Smooth muscle cell (in vitro differentiated cells): Measurements from ENCODE around the gene ZFAND3. TPM values are rescaled to one million over a fixed set of nuclear protein-coding genes. Genes with fewer than 3 reads are reported as not detected.

Experiments
- DNase-seq: peaks from one replicate; lab custom pipeline; 2025; ENCODE audit not compliant: unreplicated experiment; lab: John Stamatoyannopoulos, UW
- H2AFZ ChIP-seq: fragments of 200-600 bp; sonication (generic); 2 replicates; pipeline ENCODE4 v1.6.0; 2016; ENCODE audit warnings: antibody characterized with exemption, low read depth, mild to moderate bottlenecking
- H3F3A ChIP-seq: fragments of 200-600 bp; sonication (generic); 2 replicates; pipeline ENCODE4 v1.6.0; 2017; ENCODE audit warnings: antibody characterized with exemption, low read depth
- H3K27ac ChIP-seq: fragments of 200-600 bp; sonication (generic); 2 replicates; pipeline ENCODE4 v1.5.1; 2016; ENCODE audit warnings: low read depth, mild to moderate bottlenecking
- H3K27me3 ChIP-seq: fragments of 200-600 bp; sonication (generic); 2 replicates; pipeline ENCODE4 v1.6.1; 2016; ENCODE audit warnings: low read depth, mild to moderate bottlenecking
- H3K36me3 ChIP-seq: fragments of 200-600 bp; sonication (generic); 2 replicates; pipeline ENCODE4 v1.5.1; 2016; ENCODE audit warnings: low read depth
- H3K4me1 ChIP-seq: fragments of 200-600 bp; sonication (generic); 2 replicates; pipeline ENCODE4 v1.5.1; 2016; ENCODE audit warnings: low read depth
- H3K4me2 ChIP-seq: fragments of 200-600 bp; sonication (generic); 2 replicates; pipeline ENCODE4 v1.6.0; 2016; ENCODE audit warnings: mild to moderate bottlenecking
- H3K4me3 ChIP-seq: fragments of 200-600 bp; sonication (generic); 2 replicates; pipeline ENCODE4 v1.5.1; 2016; ENCODE audit warnings: mild to moderate bottlenecking
- H3K79me2 ChIP-seq: fragments of 200-600 bp; sonication (generic); 2 replicates; pipeline ENCODE4 v1.6.0; 2016; ENCODE audit warnings: low read depth, mild to moderate bottlenecking
- H3K9ac ChIP-seq: fragments of 200-600 bp; sonication (generic); 2 replicates; pipeline ENCODE4 v1.6.0; 2016; ENCODE audit warnings: low read depth
- H3K9me3 ChIP-seq: fragments of 200-600 bp; sonication (generic); replicated peaks from 2 replicates; pipeline ENCODE4 v1.5.1; 2016; ENCODE audit warnings: low read depth
- H4K20me1 ChIP-seq: fragments of 200-600 bp; sonication (generic); 2 replicates; pipeline ENCODE4 v1.6.0; 2016; ENCODE audit warnings: low read depth
- CTCF ChIP-seq: fragments of 200-600 bp; sonication (generic); IDR thresholded peaks from 2 replicates; pipeline ENCODE4 v1.5.1; 2017; ENCODE audit warnings: borderline replicate concordance, mild to moderate bottlenecking, antibody characterized with exemption; ENCODE audit not compliant: insufficient read depth, poor library complexity, severe bottlenecking
- WGBS: methylation state at CpG from one replicate; pipeline ENCODE4 v1.1.7; 2016; ENCODE audit warnings: low lambda C conversion rate; 5-methylcytosine and 5-hydroxymethylcytosine counted together
- polyA plus RNA-seq: library from polyadenylated mRNA; unstranded; fragments of >200 nt; fragmentation: Nextera tagmentation; extraction: Ambion mirVana; gene quantifications from 2 replicates; pipeline ENCODE4 v1.2.1, GENCODE V29; 2016
- total RNA-seq: library from RNA; depleted of rRNA; stranded (reverse); fragments of >200 nt; gene quantifications from 2 replicates; pipeline ENCODE4 v1.2.3, GENCODE V29; 2014

Gene ZFAND3
- total and polyA plus RNA-seq, 2 experiments from 2014 or later = 27.6 to 40.5 TPM

- H3K4me2 ChIP-seq = peak overlapping the region; percentile 39
- H3K79me2 ChIP-seq = peaks cover 59% of the 10 kb centered on the region
- peak overlapping the region; percentile 88 for H3K27ac ChIP-seq
- no peaks in the 10 kb centered on the region for H3K36me3 ChIP-seq
- DNase-seq = no peak
- H3K9me3 ChIP-seq = no peaks in the 10 kb centered on the region
- H3K27me3 ChIP-seq = no peaks in the 10 kb centered on the region
- no peak overlapping the region for H2AFZ ChIP-seq
- H4K20me1 ChIP-seq = peaks cover 98% of the 10 kb centered on the region
- no peak for TF ChIP-seq CTCF
- no peak overlapping the region for H3K4me3 ChIP-seq
- peak overlapping the region; percentile 25 for H3K9ac ChIP-seq
- H3F3A ChIP-seq = peaks cover 17% of the 10 kb centered on the region
- H3K4me1 ChIP-seq = peaks cover 6% of the 10 kb centered on the region
Measured at GRCh38 chr6:38131527-38131965, 312.0 kb downstream of the ZFAND3 start.

- H3K9me3 ChIP-seq = no peaks in the 10 kb centered on the region
- H3K9ac ChIP-seq = no peak overlapping the region
- H3K27me3 ChIP-seq = no peaks in the 10 kb centered on the region
- 74% methylated on average over 7 of the region's 7 CpGs for whole genome bisulfite sequencing
- H3K4me1 ChIP-seq = peaks cover 19% of the 10 kb centered on the region
- no peak overlapping the region for H3K4me3 ChIP-seq
- no peak for DNase-seq
- no peak overlapping the region for H3K4me2 ChIP-seq
- no peaks in the 10 kb centered on the region for H3K36me3 ChIP-seq
- no peak for TF ChIP-seq CTCF
- peak overlapping the region; percentile 31 for H3K27ac ChIP-seq
- H4K20me1 ChIP-seq = peaks cover 100% of the 10 kb centered on the region
- H3K79me2 ChIP-seq = peaks cover 36% of the 10 kb centered on the region
- peaks cover 17% of the 10 kb centered on the region for H3F3A ChIP-seq
- H2AFZ ChIP-seq = no peak overlapping the region
Measured at GRCh38 chr6:38133932-38134703, 314.6 kb downstream of the ZFAND3 start.

GRCh38 chr6:38134704-38135088, 315.2 kb downstream of the ZFAND3 start:
- TF ChIP-seq CTCF = no peak
- H2AFZ ChIP-seq = no peak overlapping the region
- peak overlapping the region; percentile 31 for H3K27ac ChIP-seq
- H3K27me3 ChIP-seq = no peaks in the 10 kb centered on the region
- no peak overlapping the region for H3K4me2 ChIP-seq
- H3K4me1 ChIP-seq = peaks cover 19% of the 10 kb centered on the region
- no peaks in the 10 kb centered on the region for H3K9me3 ChIP-seq
- no peaks in the 10 kb centered on the region for H3K36me3 ChIP-seq
- no peak overlapping the region for H3K9ac ChIP-seq
- no peak for DNase-seq
- H3K4me3 ChIP-seq = no peak overlapping the region
- H4K20me1 ChIP-seq = peaks cover 100% of the 10 kb centered on the region
- 94% methylated on average over 4 of the region's 4 CpGs for WGBS
- peaks cover 32% of the 10 kb centered on the region for H3K79me2 ChIP-seq
- peaks cover 17% of the 10 kb centered on the region for H3F3A ChIP-seq

- peaks cover 19% of the 10 kb centered on the region for H3K4me1 ChIP-seq
- no peaks in the 10 kb centered on the region for H3K9me3 ChIP-seq
- no peak overlapping the region for H3K9ac ChIP-seq
- H3F3A ChIP-seq = peaks cover 7% of the 10 kb centered on the region
- no peaks in the 10 kb centered on the region for H3K36me3 ChIP-seq
- H3K4me2 ChIP-seq = no peak overlapping the region
- 96% methylated on average over 4 of the region's 4 CpGs for WGBS
- H3K4me3 ChIP-seq = no peak overlapping the region
- H3K27me3 ChIP-seq = no peaks in the 10 kb centered on the region
- no peak for DNase-seq
- peaks cover 100% of the 10 kb centered on the region for H4K20me1 ChIP-seq
- H2AFZ ChIP-seq = no peak overlapping the region
- peaks cover 21% of the 10 kb centered on the region for H3K79me2 ChIP-seq
- H3K27ac ChIP-seq = no peak overlapping the region
- no peak for TF ChIP-seq CTCF
Measured at GRCh38 chr6:38136547-38136946, 317.0 kb downstream of the ZFAND3 start.
